ENCODE data around the gene FIGNL2. TPM values are rescaled to one million over a fixed set of nuclear protein-coding genes. Genes with fewer than 3 reads are reported as not detected.

Gene FIGNL2
- total and polyA plus RNA-seq, 2 of the 13 experiments (the other 11 are each of a cell fraction or from before 2014, with no cell fraction given): 0.82 to 1.00 TPM

DNA sequence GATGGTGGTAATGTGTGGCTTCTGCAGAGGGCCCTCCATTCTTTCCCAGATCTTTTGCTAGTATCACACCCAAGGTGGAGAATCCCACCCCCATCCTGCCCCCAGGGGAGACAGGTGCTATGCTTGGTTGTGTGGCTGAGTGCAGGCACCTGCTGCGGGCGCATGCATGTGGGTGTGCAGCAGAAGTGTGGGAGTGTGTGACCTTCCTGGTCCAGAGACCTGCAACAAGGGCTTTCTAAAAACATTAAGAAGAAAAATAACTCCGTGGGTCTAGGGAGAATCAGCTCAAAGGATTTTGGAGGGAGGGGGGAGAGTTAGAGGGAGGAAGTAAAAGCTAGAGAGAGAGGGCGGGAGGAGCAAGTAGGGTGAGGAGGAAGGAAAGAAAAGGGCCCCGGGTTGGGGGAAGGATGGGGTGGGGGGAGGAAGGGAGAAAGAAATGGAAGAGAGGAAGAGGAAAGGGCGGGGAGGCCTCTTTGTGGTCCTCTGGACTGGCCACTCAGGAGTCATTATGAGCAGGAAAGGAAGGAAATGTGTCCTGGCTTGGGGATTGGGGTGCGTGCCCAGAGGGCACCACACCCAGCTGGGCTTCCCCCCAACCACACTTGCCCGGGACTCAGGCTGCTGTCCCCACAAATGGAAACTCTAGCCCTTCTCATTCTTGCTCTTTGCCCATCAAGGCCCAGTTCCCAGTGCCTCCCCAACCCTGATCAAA, 3.1 kb upstream of the FIGNL2 start:
- Histone ChIP-seq H3K9ac (ENCODE audit: insufficient read depth, low read depth, low read length) (no peak overlapping the region), H4K20me1 (ENCODE audit: insufficient read depth, low read length) (no peaks in the 10 kb centered on the region), H3K27ac (ENCODE audit: extremely low read length, insufficient read depth, low read length) (no peak overlapping the region), H2AFZ (ENCODE audit: low read length) (no peak overlapping the region), H3K9me3 (ENCODE audit: low read length) (no peaks in the 10 kb centered on the region), H3K79me2 (ENCODE audit: insufficient read depth, low read length) (no peaks in the 10 kb centered on the region), H3K4me1 (ENCODE audit: insufficient read depth, low read length) (peaks cover 19% of the 10 kb centered on the region), H3K4me2 (ENCODE audit: low read depth, low read length) (no peak overlapping the region), H3K36me3 (replicated peaks in 1 of 2; ENCODE audit: control insufficient read depth in 1 of 2, insufficient read depth in 2 of 2, low read length in 2 of 2) (no peaks in the 10 kb centered on the region), H3K4me3 (replicated peaks in 1 of 3; ENCODE audit: insufficient read depth in 1 of 3, low read depth in 2 of 3, low read length in 3 of 3) (no peak overlapping the region), H3K27me3 (ENCODE audit: control insufficient read depth in 1 of 2, insufficient read depth in 2 of 2, low read length in 2 of 2) (peaks cover 0 to 5% of the 10 kb centered on the region in 2 experiments; a peak in 2 of 5 replicates)
- no peak for FAIRE-seq
- ChIA-PET CTCF (ENCODE audit: low intra/inter-chr PET ratio, low total read pairs) (no interaction called here), POLR2A (no interaction called here)
- in situ Hi-C loops (cut with HindIII; ENCODE audit: extremely low pct_ligation_motif_present, low pct_unique_long_range_greater_than_20kb) (no loop called here), intact Hi-C loops (cut with micrococcal nuclease; ENCODE audit: unreplicated experiment) (no loop called here)
- no peak for DNase-seq (ENCODE audit: low spot score)
- BruUV-seq (replicated peaks): no TSS peak
- TF ChIP-seq SOX6 (IDR thresholded peaks at IDR 0.05): no peak
- no peak for TF ChIP-seq SOX6 (CRISPR knock-in tag; IDR thresholded peaks at IDR 0.05)
- TF ChIP-seq, protein P1, sequence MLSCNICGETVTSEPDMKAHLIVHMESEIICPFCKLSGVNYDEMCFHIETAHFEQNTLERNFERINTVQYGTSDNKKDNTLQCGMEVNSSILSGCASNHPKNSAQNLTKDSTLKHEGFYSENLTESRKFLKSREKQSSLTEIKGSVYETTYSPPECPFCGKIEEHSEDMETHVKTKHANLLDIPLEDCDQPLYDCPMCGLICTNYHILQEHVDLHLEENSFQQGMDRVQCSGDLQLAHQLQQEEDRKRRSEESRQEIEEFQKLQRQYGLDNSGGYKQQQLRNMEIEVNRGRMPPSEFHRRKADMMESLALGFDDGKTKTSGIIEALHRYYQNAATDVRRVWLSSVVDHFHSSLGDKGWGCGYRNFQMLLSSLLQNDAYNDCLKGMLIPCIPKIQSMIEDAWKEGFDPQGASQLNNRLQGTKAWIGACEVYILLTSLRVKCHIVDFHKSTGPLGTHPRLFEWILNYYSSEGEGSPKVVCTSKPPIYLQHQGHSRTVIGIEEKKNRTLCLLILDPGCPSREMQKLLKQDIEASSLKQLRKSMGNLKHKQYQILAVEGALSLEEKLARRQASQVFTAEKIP (CRISPR knock-in tag; IDR thresholded peaks at IDR 0.05; ENCODE audit: borderline replicate concordance): no peak
- no peak for ATAC-seq
- 77% methylated on average over 8 of the region's 8 CpGs for WGBS (ENCODE audit: low lambda C conversion rate)

DNA sequence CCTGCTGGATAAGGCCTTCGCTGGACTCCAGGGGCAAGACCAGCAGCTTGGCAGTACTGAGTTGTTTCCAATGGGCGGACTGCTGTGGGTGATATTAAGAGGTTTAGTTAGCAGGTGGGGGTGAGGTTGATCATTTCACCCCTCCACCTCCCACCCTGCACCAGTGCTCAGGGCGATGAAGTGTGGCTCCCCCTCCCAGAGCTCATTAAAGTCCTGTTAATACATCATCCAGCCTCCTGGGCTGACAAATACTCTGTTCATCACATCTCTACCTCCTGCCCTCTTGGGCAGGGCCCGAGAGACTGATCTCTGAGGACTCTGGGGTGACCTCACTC, 2.4 kb upstream of the FIGNL2 start:
- no peaks in the 10 kb centered on the region for H3K9me3 ChIP-seq (ENCODE audit: low read length)
- no peak overlapping the region for H3K9ac ChIP-seq (ENCODE audit: insufficient read depth, low read depth, low read length)
- no peaks in the 10 kb centered on the region for H3K36me3 ChIP-seq (replicated peaks in 1 of 2; ENCODE audit: control insufficient read depth in 1 of 2, insufficient read depth in 2 of 2, low read length in 2 of 2)
- no peak for TF ChIP-seq NR2F1 (CRISPR knock-in tag; IDR thresholded peaks at IDR 0.05)
- peaks cover 19% of the 10 kb centered on the region for H3K4me1 ChIP-seq (ENCODE audit: insufficient read depth, low read length)
- no TSS peak for BruUV-seq (replicated peaks)
- intact Hi-C loops (cut with micrococcal nuclease; ENCODE audit: unreplicated experiment): no loop called here
- no peak for FAIRE-seq
- no peak overlapping the region for H3K4me2 ChIP-seq (ENCODE audit: low read depth, low read length)
- H3K27me3 ChIP-seq (ENCODE audit: control insufficient read depth in 1 of 2, insufficient read depth in 2 of 2, low read length in 2 of 2): peaks cover 0 to 9% of the 10 kb centered on the region in 2 experiments; a peak in 2 of 5 replicates
- H2AFZ ChIP-seq (ENCODE audit: low read length): no peak overlapping the region
- H3K27ac ChIP-seq (ENCODE audit: extremely low read length, insufficient read depth, low read length): no peak overlapping the region
- POLR2A ChIA-PET: no interaction called here
- CTCF ChIA-PET (ENCODE audit: low intra/inter-chr PET ratio, low total read pairs): no interaction called here
- no peaks in the 10 kb centered on the region for H3K79me2 ChIP-seq (ENCODE audit: insufficient read depth, low read length)
- no peak for ATAC-seq
- DNase-seq (ENCODE audit: low spot score): no peak
- H3K4me3 ChIP-seq (replicated peaks in 1 of 3; ENCODE audit: insufficient read depth in 1 of 3, low read depth in 2 of 3, low read length in 3 of 3): no peak overlapping the region
- H4K20me1 ChIP-seq (ENCODE audit: insufficient read depth, low read length): no peaks in the 10 kb centered on the region
- WGBS (ENCODE audit: low lambda C conversion rate): 56% methylated on average over 1 of the region's 4 CpGs
- in situ Hi-C loops (cut with HindIII; ENCODE audit: extremely low pct_ligation_motif_present, low pct_unique_long_range_greater_than_20kb): no loop called here

Measured in HepG2 (cell line).